Measurements from ENCODE around the gene GASK1A.

GASK1A gene

GRCh38 chr3:43013743-43014155 is 34.6 kb downstream of the GASK1A start:
- DNase-seq (ENCODE audit: low read depth) = no peak

DNA sequence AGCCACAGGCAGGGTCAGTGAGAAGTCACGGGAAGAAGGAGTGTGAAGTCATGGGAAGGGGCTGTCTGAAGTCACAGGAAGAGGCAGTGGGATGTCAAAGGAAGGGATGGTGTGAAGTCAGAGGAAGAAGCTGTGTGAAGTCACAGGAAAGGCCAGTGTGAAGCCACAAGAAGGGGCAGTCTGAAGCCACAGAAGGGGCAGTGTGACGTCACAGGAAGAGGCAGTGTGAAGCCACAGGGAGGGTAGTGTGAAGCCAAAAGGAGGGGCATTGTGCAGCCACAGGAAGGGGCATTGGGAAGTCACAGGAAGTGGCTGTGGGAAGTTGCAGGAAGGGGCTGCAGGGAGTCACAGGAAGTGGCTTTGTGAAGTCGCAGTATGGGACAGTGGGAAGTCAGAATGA is 35.1 kb downstream of the GASK1A start:
- DNase-seq (ENCODE audit: low read depth) = no peak

DNA sequence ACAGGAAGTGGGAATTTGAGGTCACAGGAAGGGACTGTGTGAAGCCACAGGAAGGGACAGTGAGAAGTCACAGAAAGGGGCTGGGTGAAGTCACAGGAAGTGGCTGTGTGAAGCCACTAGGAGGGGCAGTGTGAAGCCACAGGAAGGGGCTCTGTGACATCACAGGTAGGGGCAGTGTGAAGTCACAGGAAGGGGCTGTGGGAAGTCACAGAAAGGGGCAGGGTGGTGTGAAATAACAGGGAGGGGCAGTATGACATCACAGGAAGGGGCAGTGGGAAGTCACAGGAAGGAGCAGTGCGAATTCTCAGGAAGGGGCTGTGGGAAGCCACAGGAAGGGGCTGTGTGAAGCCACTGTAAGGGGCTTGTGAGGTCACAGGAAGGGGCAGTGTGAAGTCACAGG is 35.8 kb downstream of the GASK1A start:
- DNase-seq (ENCODE audit: low read depth) = no peak

- DNase-seq (ENCODE audit: low read depth) = no peak
Measured at GRCh38 chr3:43015572-43015971, 36.5 kb downstream of the GASK1A start.

DNA sequence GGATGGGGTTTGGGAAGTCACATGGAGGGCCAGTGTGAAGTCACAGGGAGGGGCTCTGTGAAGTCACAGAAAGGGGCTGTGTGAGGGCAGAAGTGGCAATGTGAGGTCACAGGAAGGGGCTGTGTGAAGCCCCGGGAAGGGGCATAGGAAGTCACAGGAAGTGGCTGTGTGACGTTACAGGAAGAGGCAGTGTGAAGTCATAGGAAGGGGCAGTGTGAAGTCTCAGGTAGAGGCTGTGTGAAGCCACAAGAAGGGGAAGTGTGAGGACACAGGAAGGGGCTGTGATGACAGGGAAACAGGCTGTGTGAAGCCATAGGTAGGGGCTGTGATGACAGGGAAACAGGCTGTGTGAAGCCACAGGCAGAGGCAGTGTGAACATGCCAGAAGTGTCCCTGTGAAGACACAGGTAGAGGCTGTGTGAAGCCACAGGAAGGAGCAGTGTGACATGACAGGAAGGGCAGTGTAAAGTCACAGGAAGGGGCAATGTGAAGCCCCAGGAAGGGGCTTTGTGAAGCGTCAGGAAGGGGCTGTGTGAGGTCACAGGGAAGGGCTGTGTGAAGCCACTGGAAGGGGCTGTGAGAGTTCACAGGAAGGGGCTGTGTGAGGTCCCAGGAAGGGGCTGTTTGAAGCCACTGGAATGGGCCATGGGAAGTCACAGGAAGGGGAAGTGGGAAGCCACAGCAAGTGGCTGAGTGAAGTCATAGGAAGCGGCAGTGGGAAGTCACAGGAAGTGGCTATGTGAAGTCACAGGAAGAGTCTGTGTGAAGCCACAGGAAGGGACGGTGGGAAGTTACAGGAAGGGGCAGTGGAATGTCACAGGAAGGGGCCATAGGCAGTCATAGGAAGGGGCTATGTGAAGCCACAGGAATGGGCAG is 37.1 kb downstream of the GASK1A start:
- DNase-seq (ENCODE audit: low read depth) = no peak

GRCh38 chr3:43017004-43017403 is 37.9 kb downstream of the GASK1A start:
- no peak for DNase-seq (ENCODE audit: low read depth)

DNA sequence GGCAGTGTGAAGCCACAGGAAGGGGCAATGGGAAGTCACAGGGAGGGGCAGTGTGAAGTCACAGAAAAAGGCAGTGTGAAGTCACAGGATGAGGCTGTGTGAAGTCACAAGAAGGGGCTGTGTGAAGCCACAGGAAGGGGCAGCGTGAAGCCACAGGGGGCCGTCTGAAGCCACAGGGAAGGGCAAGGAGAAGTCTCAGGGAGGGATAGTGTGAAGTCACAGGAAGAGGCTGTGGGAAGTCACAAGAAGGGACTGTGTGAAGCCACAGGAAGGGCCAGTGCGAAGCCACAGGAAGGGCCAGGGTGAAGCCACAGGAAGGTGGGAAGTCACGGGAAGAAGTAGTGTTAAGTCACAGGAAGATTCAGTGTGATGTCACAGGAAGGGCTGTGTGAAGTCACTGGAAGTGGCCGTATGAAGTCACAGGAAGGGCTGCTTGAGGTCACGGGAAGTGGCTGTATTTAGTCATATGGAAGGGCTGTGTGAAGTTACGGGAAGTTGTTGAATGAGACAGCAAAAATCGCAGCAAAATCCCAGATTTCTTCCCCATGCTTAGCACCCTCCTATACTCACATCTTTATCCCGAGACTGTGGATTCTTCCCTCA is 38.6 kb downstream of the GASK1A start:
- no peak for DNase-seq (ENCODE audit: low read depth)

DNA sequence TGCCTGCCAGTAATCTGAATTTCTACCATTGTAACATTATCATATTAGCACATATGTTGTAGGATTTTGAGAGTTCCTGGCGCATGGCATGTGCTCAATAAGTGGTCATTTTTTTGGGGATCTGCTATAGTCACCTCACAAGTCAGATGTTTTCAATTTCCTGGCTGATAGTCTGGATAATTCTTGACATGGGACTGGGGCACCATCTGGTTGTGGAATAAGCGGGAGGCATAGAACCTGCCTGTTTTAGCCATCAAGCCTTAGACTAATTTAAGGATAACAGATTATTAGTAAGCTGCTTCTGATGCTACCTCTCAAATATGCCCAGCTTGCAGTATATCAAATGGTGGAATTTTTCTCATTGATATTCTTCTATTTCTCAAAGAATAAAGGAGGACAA is 39.1 kb downstream of the GASK1A start:
- DNase-seq (ENCODE audit: low read depth) = no peak

GRCh38 chr3:43019006-43019809 is 40.1 kb downstream of the GASK1A start:
- DNase-seq (ENCODE audit: low read depth) = no peak

- no peak for DNase-seq (ENCODE audit: low read depth)
Measured at GRCh38 chr3:43019826-43020225, 40.7 kb downstream of the GASK1A start.

DNA sequence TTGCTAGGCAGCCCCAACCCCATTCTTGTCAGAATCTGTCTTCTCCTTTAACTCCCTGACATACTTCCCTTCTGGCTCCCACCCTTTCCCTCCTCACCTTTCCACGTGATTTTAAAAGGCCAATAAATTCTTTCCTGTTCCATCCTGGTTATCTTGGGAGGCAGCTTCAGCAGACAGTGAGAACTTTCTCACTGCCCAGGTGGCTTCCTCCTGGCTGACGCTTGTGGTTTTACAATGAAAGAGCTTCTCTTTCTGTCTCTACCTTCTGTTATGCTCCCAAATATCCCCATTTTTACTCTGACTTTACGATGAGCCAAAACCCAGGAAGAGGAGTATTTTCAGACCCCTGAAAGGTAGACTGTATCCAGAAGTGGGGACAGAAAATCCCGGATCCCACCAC is 42.1 kb downstream of the GASK1A start:
- DNase-seq (ENCODE audit: low read depth) = no peak

DNA sequence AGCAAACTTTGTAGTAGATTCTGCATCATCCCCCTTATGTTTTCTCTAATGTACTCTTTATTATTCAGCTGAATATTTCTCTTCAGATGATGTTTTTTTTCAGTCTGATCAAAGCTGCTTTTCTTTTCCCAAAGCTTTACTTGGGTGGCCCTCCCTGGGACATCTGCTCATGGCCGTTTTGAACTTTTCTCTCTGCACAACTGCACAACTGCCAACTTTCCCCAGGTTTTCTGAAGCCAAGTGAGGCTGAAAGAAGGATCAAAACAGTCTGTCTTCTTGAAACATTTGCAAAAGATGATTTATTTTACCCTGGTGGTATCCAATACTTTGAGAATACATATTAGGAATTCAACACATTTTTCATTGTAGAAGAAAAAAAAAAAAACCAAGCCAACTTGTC is 43.0 kb downstream of the GASK1A start:
- DNase-seq (ENCODE audit: low read depth) = no peak

GRCh38 chr3:43023066-43023465 is 44.0 kb downstream of the GASK1A start:
- no peak for DNase-seq (ENCODE audit: low read depth)

DNA sequence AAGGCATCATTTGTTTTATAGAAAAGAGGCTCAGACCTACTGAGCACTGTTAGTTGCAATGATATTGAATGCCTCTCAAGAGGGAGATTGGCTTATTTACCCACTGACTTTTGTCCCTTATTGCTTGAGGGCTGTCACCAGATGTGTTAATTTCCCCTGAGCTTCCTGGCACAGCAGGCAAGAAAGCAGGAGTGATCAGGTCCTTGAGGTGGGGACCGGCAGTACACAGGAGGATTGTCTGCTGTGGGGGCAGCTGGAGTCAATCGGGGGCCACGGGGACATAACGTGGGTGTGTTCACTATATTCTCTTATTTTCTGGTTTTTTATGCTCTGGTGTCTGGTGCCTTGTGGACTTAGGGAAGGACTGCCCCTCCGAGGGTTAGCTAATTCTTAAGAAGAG is 44.6 kb downstream of the GASK1A start:
- DNase-seq (ENCODE audit: low read depth) = no peak

DNA sequence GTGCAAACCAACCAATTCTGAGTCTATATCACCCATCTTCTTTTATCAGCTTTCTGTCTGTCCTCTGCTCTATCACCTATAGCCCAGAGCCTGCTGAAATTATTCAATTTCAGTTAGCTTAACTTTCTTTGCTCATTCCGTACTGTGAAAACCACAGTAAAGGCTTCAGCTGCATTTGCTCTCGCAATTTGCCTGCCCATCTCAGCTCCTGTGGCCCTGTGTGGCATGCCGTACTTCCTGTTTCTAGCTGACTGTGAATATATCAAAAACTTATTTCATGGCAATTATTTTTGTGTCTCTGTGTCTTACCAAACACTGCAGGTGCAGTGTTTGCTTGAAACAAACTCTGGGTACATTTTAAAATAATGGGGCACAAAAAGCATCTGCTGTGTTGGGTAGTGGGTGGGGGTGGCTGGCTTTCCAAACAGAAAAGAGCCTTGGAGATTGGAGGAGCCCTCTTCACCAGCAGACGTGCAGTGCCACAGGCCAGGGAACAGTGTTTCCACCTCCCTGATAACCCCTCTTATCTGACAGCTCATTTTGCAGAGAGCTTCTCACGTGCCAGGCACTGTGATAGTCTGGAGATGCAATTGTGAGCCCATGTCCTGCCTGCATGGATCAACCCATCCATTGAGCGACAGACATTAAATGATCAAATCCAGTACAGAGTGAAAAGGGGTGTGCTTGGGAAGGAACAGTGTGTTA is 45.2 kb downstream of the GASK1A start:
- DNase-seq (ENCODE audit: low read depth) = no peak

GRCh38 chr3:43025423-43025822 is 46.3 kb downstream of the GASK1A start:
- DNase-seq (ENCODE audit: low read depth) = no peak

DNA sequence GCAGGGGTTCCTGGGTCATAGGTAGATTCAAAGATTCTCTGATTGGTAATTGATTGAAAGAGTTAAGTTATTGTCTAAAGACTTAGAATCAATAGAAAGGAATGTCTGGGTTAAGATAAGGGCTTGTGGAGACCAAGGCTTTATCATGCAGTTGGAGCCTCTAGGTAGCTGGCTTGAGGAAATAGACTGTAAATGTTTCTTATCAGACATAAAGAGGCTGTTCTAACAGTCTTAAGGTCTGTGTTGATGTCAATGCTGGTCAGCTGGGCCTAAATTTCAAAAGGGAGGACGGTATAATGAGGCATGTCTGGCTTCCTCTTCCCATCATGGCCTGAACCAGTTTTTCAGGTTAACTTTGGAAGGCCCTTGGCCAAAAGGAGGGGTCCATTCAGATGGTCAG is 48.9 kb downstream of the GASK1A start:
- DNase-seq (ENCODE audit: low read depth) = no peak

DNA sequence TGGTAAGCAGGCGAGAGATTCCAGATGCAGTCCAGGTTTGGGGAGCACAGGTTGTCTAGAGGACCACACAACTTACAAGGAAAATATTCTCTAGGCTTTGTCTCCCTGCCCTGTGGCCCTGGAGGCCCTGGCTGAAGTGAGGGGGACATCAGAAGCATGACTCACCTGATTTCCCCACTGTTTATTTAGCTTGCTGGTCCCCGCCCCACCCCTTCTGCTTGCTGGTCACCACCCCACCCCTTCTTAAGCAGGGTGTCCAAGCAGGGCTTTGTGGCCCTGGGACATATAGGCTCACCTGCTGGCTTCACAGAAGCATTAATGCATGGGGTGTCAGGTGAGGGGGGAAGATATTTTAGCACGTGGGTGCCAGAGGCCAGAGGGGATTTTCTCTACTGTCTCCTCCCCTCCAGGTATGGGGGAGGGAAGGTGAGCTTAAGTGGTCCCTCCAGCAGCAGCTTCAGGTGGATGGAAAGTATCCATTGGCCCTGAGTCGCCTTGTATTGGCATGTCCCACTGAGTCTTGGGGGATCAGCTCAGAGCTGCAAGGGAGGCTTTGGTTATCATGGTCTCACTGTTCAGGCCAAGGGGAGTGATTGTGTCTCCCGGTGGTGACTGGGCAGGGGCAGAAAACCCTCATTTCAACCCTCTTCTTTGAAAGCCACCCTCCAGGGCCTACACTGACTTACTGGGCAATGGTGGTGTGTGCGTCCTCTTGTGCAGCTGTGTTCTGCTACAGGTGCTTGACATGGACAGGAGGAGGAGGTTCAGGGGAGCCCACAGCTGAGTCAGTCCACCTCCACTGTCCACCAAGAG is 49.8 kb downstream of the GASK1A start:
- no peak for DNase-seq (ENCODE audit: low read depth)

- no peak for DNase-seq (ENCODE audit: low read depth)
Measured at GRCh38 chr3:43030162-43030935, 51.2 kb downstream of the GASK1A start.

DNA sequence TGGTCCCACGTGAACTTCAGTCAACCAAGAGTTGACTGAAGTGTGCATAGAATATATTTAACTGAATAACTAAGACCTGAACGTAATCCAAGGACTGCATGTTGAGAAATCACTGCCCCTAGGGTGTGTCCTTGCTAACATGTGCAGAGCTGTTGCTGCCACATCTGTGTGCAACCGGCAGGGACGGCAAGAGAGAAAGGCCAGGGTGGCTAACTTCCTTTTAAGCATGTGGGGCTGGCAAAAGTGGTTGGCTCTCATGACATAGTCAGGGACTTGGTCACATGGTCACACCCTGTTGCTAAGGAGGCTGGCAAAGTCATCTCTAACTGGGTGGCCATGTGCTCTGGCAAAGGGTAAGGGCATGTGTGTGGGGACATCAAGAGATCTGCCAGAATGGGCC is 52.4 kb downstream of the GASK1A start:
- DNase-seq (ENCODE audit: low read depth) = no peak

All from T-helper 22 cell (primary cell).